Measurements from ENCODE around the gene PUS1.

PUS1 gene

DNA sequence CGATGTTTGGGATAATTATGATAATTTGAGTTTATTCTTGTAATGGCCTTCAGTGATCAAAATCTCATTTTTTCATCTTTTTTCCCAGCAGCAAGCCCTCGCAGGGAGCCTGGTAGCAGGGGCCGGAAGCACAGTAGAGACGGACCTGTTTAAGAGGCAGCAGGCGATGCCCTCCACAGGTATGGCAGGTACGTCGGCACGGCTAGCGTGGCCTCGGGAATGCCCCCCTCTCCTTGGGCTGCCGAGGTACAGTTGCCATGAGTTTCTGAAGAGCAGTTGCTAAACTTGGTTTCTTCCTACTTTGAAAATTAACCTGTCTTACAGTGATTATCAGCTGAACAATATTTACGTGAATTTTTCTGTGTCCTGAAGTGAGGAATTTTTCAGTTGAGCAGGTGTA, 50.5 kb downstream of the PUS1 start:
- TF ChIP-seq ZFP30 (CRISPR knock-in tag; IDR thresholded peaks at IDR 0.05) (no peak), ISL1 (CRISPR knock-in tag; IDR thresholded peaks at IDR 0.05) (no peak), SNAI2 (CRISPR knock-in tag; IDR thresholded peaks at IDR 0.05) (no peak), ZNF70 (CRISPR knock-in tag; IDR thresholded peaks at IDR 0.05) (no peak), TCF4 (CRISPR knock-in tag; IDR thresholded peaks at IDR 0.05; ENCODE audit: borderline replicate concordance) (no peak), CSDC2 (CRISPR knock-in tag; IDR thresholded peaks at IDR 0.05) (no peak), ARNTL (CRISPR knock-in tag; IDR thresholded peaks at IDR 0.05; ENCODE audit: borderline replicate concordance, low read depth) (no peak), RARB (CRISPR knock-in tag; IDR thresholded peaks at IDR 0.05) (no peak), BACH2 (CRISPR knock-in tag; IDR thresholded peaks at IDR 0.05; ENCODE audit: borderline replicate concordance) (no peak), OSR1 (CRISPR knock-in tag; IDR thresholded peaks at IDR 0.05) (no peak), ZFP3 (CRISPR knock-in tag; IDR thresholded peaks at IDR 0.05) (no peak), ESRRG (CRISPR knock-in tag; IDR thresholded peaks at IDR 0.05) (no peak), PPARA (CRISPR knock-in tag; IDR thresholded peaks at IDR 0.05; ENCODE audit: borderline replicate concordance) (no peak), ZC3H10 (CRISPR knock-in tag; IDR thresholded peaks at IDR 0.05) (no peak)
- TF ChIP-seq, protein P1, sequence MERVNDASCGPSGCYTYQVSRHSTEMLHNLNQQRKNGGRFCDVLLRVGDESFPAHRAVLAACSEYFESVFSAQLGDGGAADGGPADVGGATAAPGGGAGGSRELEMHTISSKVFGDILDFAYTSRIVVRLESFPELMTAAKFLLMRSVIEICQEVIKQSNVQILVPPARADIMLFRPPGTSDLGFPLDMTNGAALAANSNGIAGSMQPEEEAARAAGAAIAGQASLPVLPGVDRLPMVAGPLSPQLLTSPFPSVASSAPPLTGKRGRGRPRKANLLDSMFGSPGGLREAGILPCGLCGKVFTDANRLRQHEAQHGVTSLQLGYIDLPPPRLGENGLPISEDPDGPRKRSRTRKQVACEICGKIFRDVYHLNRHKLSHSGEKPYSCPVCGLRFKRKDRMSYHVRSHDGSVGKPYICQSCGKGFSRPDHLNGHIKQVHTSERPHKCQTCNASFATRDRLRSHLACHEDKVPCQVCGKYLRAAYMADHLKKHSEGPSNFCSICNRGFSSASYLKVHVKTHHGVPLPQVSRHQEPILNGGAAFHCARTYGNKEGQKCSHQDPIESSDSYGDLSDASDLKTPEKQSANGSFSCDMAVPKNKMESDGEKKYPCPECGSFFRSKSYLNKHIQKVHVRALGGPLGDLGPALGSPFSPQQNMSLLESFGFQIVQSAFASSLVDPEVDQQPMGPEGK (CRISPR knock-in tag; IDR thresholded peaks at IDR 0.05; ENCODE audit: borderline replicate concordance) = no peak
- TF ChIP-seq, protein P2, sequence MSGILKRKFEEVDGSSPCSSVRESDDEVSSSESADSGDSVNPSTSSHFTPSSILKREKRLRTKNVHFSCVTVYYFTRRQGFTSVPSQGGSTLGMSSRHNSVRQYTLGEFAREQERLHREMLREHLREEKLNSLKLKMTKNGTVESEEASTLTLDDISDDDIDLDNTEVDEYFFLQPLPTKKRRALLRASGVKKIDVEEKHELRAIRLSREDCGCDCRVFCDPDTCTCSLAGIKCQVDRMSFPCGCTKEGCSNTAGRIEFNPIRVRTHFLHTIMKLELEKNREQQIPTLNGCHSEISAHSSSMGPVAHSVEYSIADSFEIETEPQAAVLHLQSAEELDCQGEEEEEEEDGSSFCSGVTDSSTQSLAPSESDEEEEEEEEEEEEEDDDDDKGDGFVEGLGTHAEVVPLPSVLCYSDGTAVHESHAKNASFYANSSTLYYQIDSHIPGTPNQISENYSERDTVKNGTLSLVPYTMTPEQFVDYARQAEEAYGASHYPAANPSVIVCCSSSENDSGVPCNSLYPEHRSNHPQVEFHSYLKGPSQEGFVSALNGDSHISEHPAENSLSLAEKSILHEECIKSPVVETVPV (CRISPR knock-in tag; IDR thresholded peaks at IDR 0.05) = no peak
- TF ChIP-seq, protein P3, sequence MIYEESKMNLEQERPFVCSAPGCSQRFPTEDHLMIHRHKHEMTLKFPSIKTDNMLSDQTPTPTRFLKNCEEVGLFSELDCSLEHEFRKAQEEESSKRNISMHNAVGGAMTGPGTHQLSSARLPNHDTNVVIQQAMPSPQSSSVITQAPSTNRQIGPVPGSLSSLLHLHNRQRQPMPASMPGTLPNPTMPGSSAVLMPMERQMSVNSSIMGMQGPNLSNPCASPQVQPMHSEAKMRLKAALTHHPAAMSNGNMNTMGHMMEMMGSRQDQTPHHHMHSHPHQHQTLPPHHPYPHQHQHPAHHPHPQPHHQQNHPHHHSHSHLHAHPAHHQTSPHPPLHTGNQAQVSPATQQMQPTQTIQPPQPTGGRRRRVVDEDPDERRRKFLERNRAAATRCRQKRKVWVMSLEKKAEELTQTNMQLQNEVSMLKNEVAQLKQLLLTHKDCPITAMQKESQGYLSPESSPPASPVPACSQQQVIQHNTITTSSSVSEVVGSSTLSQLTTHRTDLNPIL (CRISPR knock-in tag; IDR thresholded peaks at IDR 0.05; ENCODE audit: low read depth) = no peak
- TF ChIP-seq, protein P4, sequence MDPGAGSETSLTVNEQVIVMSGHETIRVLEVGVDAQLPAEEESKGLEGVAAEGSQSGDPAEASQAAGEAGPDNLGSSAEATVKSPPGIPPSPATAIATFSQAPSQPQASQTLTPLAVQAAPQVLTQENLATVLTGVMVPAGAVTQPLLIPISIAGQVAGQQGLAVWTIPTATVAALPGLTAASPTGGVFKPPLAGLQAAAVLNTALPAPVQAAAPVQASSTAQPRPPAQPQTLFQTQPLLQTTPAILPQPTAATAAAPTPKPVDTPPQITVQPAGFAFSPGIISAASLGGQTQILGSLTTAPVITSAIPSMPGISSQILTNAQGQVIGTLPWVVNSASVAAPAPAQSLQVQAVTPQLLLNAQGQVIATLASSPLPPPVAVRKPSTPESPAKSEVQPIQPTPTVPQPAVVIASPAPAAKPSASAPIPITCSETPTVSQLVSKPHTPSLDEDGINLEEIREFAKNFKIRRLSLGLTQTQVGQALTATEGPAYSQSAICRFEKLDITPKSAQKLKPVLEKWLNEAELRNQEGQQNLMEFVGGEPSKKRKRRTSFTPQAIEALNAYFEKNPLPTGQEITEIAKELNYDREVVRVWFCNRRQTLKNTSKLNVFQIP (CRISPR knock-in tag; IDR thresholded peaks at IDR 0.05; ENCODE audit: borderline replicate concordance, low read depth) = no peak

DNA sequence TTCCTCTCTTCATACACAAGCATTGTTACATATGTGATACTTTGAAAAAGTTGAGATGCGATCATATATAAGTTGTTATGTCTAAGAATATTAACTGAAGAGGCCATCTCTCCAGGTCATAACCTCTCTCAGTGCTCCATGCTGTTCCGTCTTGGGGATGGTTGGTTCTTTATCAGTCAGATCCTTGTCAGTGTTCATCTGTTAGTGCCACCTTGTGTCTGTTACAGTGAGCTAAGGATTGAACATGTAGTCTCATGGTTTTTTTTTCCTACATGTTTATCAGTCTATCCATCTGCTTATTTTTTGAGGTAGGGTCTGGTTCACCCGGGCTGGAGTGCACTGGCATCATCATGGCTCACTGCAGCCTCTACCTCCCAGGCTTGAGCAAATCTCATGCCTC, 51.2 kb downstream of the PUS1 start:
- TF ChIP-seq TCF4 (CRISPR knock-in tag; IDR thresholded peaks at IDR 0.05; ENCODE audit: borderline replicate concordance) = no peak
- TF ChIP-seq, protein P4 (CRISPR knock-in tag; IDR thresholded peaks at IDR 0.05; ENCODE audit: borderline replicate concordance, low read depth) = no peak
- TF ChIP-seq RARB (CRISPR knock-in tag; IDR thresholded peaks at IDR 0.05) = no peak
- no peak for TF ChIP-seq ESRRG (CRISPR knock-in tag; IDR thresholded peaks at IDR 0.05)
- TF ChIP-seq ZFP30 (CRISPR knock-in tag; IDR thresholded peaks at IDR 0.05) = no peak
- TF ChIP-seq OSR1 (CRISPR knock-in tag; IDR thresholded peaks at IDR 0.05) = no peak
- no peak for TF ChIP-seq ZNF565 (CRISPR knock-in tag; conservative IDR thresholded peaks at IDR 0.05; ENCODE audit: low read depth)
- no peak for TF ChIP-seq ZFP3 (CRISPR knock-in tag; IDR thresholded peaks at IDR 0.05)
- TF ChIP-seq, protein P3 (CRISPR knock-in tag; IDR thresholded peaks at IDR 0.05; ENCODE audit: low read depth) = no peak
- TF ChIP-seq BACH2 (CRISPR knock-in tag; IDR thresholded peaks at IDR 0.05; ENCODE audit: borderline replicate concordance) = no peak
- TF ChIP-seq ZNF70 (CRISPR knock-in tag; IDR thresholded peaks at IDR 0.05) = no peak
- TF ChIP-seq PPARA (CRISPR knock-in tag; IDR thresholded peaks at IDR 0.05; ENCODE audit: borderline replicate concordance) = no peak
- TF ChIP-seq, protein P5, sequence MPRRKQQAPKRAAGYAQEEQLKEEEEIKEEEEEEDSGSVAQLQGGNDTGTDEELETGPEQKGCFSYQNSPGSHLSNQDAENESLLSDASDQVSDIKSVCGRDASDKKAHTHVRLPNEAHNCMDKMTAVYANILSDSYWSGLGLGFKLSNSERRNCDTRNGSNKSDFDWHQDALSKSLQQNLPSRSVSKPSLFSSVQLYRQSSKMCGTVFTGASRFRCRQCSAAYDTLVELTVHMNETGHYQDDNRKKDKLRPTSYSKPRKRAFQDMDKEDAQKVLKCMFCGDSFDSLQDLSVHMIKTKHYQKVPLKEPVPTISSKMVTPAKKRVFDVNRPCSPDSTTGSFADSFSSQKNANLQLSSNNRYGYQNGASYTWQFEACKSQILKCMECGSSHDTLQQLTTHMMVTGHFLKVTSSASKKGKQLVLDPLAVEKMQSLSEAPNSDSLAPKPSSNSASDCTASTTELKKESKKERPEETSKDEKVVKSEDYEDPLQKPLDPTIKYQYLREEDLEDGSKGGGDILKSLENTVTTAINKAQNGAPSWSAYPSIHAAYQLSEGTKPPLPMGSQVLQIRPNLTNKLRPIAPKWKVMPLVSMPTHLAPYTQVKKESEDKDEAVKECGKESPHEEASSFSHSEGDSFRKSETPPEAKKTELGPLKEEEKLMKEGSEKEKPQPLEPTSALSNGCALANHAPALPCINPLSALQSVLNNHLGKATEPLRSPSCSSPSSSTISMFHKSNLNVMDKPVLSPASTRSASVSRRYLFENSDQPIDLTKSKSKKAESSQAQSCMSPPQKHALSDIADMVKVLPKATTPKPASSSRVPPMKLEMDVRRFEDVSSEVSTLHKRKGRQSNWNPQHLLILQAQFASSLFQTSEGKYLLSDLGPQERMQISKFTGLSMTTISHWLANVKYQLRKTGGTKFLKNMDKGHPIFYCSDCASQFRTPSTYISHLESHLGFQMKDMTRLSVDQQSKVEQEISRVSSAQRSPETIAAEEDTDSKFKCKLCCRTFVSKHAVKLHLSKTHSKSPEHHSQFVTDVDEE (CRISPR knock-in tag; IDR thresholded peaks at IDR 0.05) = no peak
- TF ChIP-seq, protein P1 (CRISPR knock-in tag; IDR thresholded peaks at IDR 0.05; ENCODE audit: borderline replicate concordance) = no peak
- TF ChIP-seq CSDC2 (CRISPR knock-in tag; IDR thresholded peaks at IDR 0.05) = no peak
- TF ChIP-seq, protein P2 (CRISPR knock-in tag; IDR thresholded peaks at IDR 0.05) = no peak
- ATAC-seq = peak; percentile 62

More for the DNA sequence above, 50.5 kb downstream of the PUS1 start:
- ATAC-seq = no peak
